Measurements from ENCODE around the gene KIF17.

DNA sequence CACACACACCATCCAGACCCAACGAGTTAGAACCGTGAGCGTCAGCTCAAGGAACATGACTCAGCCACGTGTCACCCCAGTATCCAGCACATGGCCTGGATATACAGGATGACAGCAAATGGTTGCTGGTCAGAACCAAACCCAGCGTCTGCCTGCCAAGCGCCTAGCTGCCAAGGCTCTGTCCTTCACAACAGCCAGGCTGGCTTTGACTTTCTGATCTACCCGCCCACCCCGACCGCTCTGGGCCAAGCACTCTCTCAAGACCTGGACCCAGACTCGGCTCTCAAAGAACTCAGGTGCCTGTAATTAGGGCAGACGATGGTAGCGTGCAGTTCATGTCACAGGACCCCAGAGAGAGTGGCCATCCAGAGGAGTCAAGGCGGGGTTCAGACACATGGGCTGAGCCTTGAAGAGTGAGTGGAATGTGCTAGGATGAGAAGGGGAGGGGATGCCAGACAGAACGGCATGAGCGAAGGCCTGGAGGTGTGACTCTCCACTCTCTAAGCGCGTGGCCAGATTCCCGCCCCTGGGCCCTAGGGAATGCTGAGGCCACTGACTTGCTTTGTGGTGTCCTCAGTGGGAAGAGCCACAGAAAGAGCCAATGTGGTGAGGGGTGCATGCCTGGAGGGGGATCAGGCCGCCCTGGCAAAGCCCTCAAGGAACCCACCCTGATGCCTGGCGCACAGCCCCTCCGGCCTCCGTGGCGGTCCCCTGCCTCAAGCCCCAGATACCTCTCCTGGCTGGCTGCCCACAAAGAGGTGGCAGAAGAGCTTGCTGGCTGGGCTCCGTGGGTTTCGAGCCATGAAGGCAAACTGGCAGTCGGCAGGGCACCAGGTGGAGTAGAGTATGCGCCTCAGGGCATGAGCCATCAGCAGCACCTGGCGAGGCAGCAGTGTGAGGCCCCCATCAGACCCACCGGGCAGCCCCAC lies 7.6 kb upstream of the KIF17 start:
- no peak for TF ChIP-seq POLR2AphosphoS5 (IDR thresholded peaks at IDR 0.05; ENCODE audit: low read depth)
- TF ChIP-seq, protein P1, sequence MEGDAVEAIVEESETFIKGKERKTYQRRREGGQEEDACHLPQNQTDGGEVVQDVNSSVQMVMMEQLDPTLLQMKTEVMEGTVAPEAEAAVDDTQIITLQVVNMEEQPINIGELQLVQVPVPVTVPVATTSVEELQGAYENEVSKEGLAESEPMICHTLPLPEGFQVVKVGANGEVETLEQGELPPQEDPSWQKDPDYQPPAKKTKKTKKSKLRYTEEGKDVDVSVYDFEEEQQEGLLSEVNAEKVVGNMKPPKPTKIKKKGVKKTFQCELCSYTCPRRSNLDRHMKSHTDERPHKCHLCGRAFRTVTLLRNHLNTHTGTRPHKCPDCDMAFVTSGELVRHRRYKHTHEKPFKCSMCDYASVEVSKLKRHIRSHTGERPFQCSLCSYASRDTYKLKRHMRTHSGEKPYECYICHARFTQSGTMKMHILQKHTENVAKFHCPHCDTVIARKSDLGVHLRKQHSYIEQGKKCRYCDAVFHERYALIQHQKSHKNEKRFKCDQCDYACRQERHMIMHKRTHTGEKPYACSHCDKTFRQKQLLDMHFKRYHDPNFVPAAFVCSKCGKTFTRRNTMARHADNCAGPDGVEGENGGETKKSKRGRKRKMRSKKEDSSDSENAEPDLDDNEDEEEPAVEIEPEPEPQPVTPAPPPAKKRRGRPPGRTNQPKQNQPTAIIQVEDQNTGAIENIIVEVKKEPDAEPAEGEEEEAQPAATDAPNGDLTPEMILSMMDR (IDR thresholded peaks at IDR 0.05; ENCODE audit: insufficient read depth, low read length): no peak
- TF ChIP-seq, protein P2, sequence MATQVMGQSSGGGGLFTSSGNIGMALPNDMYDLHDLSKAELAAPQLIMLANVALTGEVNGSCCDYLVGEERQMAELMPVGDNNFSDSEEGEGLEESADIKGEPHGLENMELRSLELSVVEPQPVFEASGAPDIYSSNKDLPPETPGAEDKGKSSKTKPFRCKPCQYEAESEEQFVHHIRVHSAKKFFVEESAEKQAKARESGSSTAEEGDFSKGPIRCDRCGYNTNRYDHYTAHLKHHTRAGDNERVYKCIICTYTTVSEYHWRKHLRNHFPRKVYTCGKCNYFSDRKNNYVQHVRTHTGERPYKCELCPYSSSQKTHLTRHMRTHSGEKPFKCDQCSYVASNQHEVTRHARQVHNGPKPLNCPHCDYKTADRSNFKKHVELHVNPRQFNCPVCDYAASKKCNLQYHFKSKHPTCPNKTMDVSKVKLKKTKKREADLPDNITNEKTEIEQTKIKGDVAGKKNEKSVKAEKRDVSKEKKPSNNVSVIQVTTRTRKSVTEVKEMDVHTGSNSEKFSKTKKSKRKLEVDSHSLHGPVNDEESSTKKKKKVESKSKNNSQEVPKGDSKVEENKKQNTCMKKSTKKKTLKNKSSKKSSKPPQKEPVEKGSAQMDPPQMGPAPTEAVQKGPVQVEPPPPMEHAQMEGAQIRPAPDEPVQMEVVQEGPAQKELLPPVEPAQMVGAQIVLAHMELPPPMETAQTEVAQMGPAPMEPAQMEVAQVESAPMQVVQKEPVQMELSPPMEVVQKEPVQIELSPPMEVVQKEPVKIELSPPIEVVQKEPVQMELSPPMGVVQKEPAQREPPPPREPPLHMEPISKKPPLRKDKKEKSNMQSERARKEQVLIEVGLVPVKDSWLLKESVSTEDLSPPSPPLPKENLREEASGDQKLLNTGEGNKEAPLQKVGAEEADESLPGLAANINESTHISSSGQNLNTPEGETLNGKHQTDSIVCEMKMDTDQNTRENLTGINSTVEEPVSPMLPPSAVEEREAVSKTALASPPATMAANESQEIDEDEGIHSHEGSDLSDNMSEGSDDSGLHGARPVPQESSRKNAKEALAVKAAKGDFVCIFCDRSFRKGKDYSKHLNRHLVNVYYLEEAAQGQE (IDR thresholded peaks at IDR 0.05; ENCODE audit: insufficient replicate concordance, low read depth): no peak
